HG03064 (cell line): ENCODE measurements around the gene TTC5.
"Not testable (repeated sequence)": the region's sequence is repeated elsewhere in the genome, so short reads cannot be mapped to it uniquely, and the experiment has no call there.

ENCODE experiments used
- ATAC-seq: cut with Tn5 transposase; IDR thresholded peaks from one replicate; pipeline ENCODE4 v1.9.1; 2021; ENCODE audit warnings: low read depth; ENCODE audit not compliant: unreplicated experiment

TTC5 gene

GRCh38 chr14:20306079-20306423 lies 300 bp upstream of the TTC5 start:
- no peak for ATAC-seq

GRCh38 chr14:20302042-20302755 lies 3.6 kb downstream of the TTC5 start:
- no peak for ATAC-seq

- peak; percentile 69 for ATAC-seq
These were observed 10.7 kb downstream of the TTC5 start for GRCh38 chr14:20295067-20295466.

- ATAC-seq, result no peak
These were observed 11.1 kb downstream of the TTC5 start for GRCh38 chr14:20294636-20295035.

GRCh38 chr14:20281998-20282397 lies 23.8 kb downstream of the TTC5 start:
- not testable (repeated sequence) for ATAC-seq

- not testable (repeated sequence) for ATAC-seq
These were observed 25.5 kb downstream of the TTC5 start for GRCh38 chr14:20280265-20280664.

- no peak for ATAC-seq
These were observed 27.3 kb downstream of the TTC5 start for GRCh38 chr14:20278414-20278813.

GRCh38 chr14:20277409-20277808 lies 28.3 kb downstream of the TTC5 start:
- ATAC-seq, result no peak

GRCh38 chr14:20274062-20274461 lies 31.7 kb downstream of the TTC5 start:
- ATAC-seq, result no peak

- not testable (repeated sequence) for ATAC-seq
These were observed 41.4 kb downstream of the TTC5 start for GRCh38 chr14:20264361-20264760.

GRCh38 chr14:20262642-20263128 lies 43.1 kb downstream of the TTC5 start:
- ATAC-seq, result no peak

- ATAC-seq, result no peak
These were observed 58.0 kb downstream of the TTC5 start for GRCh38 chr14:20247646-20248246.
